ENCODE data around the gene RNASE11.
A peak's percentile ranks its signal among the peaks of the same experiment; 100 is the strongest.
"Not testable (repeated sequence)": the region's sequence is repeated elsewhere in the genome, so short reads cannot be mapped to it uniquely, and the experiment has no call there.

RNASE11 gene

GRCh38 chr14:20613094-20614037, 25.6 kb upstream of the RNASE11 start:
- DNase-seq: peak; percentile 78 to 92

GRCh38 chr14:20612403-20612802, 24.6 kb upstream of the RNASE11 start:
- DNase-seq: no peak

- no peak for DNase-seq
Observed at GRCh38 chr14:20611277-20611676, 23.5 kb upstream of the RNASE11 start.

- peak; percentile 48 to 85 for DNase-seq
Observed at GRCh38 chr14:20610002-20610765, 22.4 kb upstream of the RNASE11 start.

GRCh38 chr14:20609215-20610001, 21.6 kb upstream of the RNASE11 start:
- DNase-seq: peak; percentile 62 to 76

GRCh38 chr14:20608383-20609110, 20.7 kb upstream of the RNASE11 start:
- no peak for DNase-seq

- DNase-seq: no peak
Observed at GRCh38 chr14:20607617-20608016, 19.8 kb upstream of the RNASE11 start.

GRCh38 chr14:20606902-20607242, 19.1 kb upstream of the RNASE11 start:
- no peak for DNase-seq

GRCh38 chr14:20606190-20606901, 18.5 kb upstream of the RNASE11 start:
- DNase-seq: no peak

- DNase-seq: no peak
Observed at GRCh38 chr14:20603813-20604690, 16.3 kb upstream of the RNASE11 start.

- DNase-seq: no peak
Observed at GRCh38 chr14:20602583-20602982, 14.8 kb upstream of the RNASE11 start.

GRCh38 chr14:20601522-20601921, 13.7 kb upstream of the RNASE11 start:
- DNase-seq: no peak

GRCh38 chr14:20597108-20597507, 9.3 kb upstream of the RNASE11 start:
- no peak for DNase-seq

GRCh38 chr14:20595726-20596125, 7.9 kb upstream of the RNASE11 start:
- DNase-seq: not testable (repeated sequence)

- no peak for DNase-seq
Observed at GRCh38 chr14:20592574-20592973, 4.8 kb upstream of the RNASE11 start.

- no peak for DNase-seq
Observed at GRCh38 chr14:20591235-20591634, 3.4 kb upstream of the RNASE11 start, which contains the start of gene RNASE12. Gene RNASE12 (minus strand): TSS chr14:20591376. CDS start chr14:20590723, 653 bp downstream.

- DNase-seq: no peak
Observed at GRCh38 chr14:20583908-20584307, 3.9 kb downstream of the RNASE11 start.

- no peak for DNase-seq
Observed at GRCh38 chr14:20583142-20583541, 4.7 kb downstream of the RNASE11 start.

GRCh38 chr14:20580242-20580641, 7.6 kb downstream of the RNASE11 start:
- no peak for DNase-seq

- DNase-seq: no peak
Observed at GRCh38 chr14:20578784-20579502, 8.9 kb downstream of the RNASE11 start.
